HG03045 (cell line): ENCODE data around the gene CASZ1.

Experiments
- ATAC-seq: cut with Tn5 transposase; IDR thresholded peaks from one replicate; pipeline ENCODE4 v1.9.1; 2021; ENCODE audit warnings: mild to moderate bottlenecking, moderate library complexity; ENCODE audit not compliant: unreplicated experiment

Gene CASZ1

DNA sequence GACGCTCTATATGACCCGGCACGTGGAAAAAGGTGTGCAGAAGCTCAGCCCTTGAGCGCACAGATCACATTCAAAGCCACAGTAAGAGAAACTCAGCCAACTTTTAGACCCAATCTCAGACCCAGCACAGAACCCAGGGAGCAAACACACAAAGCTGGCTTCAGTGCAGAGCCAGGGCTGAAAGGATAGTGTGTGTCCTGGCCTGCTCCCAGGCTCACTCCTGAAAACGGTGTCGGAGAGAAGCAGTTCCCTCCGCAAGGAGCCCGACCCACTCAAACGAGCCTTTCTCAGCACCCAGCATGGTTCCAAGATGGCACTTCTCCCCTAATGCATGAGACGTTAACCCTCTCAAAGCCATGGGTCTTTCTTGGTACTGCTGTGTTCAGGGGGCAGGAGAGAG, 39.6 kb downstream of the CASZ1 start:
- ATAC-seq: no peak

GRCh38 chr1:10755970-10756521, 40.4 kb downstream of the CASZ1 start:
- no peak for ATAC-seq

DNA sequence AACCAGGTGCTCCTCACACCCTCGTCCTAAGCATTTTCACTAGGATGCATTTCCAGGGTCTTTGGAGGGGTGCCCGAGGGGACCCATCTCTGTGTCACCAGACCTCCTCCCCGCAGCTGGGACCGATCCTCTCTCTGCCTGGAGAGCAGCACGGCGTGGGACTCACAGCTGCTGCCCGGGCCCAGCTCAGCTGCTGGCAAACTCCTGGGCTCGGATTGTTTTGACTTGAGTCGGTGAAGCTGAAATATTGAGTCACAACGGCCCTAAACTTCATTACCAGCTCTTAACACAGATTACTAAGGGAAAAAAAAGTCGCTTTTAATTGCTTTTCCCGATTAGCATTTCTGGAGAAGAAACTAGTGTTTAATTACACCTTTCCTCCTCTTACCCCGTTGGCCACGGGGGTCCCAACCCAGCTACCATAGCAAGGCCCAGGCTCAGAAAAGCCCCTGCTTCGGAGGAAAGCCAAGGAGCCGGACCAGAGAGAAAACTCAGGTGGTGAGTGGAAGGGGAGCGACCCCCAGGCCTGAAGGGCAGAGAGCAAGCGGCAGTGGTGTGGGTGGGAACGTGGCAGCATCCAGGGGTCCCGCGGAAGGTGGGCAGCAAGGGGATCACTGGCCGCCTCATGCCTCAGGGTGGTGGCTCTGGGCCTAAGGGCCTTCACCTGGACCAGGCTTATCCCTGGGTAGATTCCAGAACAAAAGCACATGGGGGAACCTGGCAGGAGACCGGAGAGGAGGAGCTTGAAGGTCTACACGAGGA, 41.7 kb downstream of the CASZ1 start:
- ATAC-seq: no peak

DNA sequence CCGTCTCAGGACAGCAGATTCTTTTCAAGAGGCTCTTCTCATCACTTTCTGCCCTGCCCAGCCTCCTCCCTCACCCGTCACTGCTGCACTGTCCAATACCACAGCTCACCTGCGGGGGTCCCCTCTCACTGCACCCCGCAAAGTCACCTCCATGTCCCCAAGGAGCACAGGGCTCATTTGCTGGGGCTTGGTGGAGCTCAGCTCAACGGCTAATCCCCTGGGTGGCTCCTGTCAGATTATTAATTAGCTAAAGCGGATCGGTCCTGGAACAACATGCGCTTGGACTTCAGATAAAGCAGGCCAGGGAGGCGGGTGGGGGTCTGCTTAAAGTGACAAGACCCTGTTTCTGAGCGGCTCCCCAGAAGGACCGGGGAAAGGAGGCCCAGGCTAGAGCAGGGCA, 43.1 kb downstream of the CASZ1 start:
- no peak for ATAC-seq

- no peak for ATAC-seq
These were observed 44.8 kb downstream of the CASZ1 start for GRCh38 chr1:10751561-10752085.

DNA sequence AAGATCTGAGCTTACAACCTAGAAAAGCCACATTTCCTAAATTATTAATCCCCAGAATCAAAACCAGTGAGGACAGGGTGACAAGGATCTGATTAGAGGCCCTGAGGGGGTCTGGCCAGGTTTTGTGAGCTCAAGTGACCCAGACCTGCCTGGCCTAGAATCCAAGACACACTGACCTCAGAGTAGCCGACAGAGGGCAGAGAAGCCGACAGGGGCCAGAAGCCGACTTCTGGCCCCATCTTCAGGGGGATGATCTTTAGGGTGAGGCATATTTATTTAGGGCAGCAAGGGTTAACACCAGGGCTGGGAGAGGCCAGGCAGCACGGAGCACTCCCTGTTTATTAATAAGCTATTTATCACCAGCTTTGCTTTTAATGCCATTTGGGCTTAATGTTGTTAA, 45.3 kb downstream of the CASZ1 start:
- no peak for ATAC-seq

GRCh38 chr1:10745886-10746455, 50.5 kb downstream of the CASZ1 start:
- ATAC-seq: no peak

DNA sequence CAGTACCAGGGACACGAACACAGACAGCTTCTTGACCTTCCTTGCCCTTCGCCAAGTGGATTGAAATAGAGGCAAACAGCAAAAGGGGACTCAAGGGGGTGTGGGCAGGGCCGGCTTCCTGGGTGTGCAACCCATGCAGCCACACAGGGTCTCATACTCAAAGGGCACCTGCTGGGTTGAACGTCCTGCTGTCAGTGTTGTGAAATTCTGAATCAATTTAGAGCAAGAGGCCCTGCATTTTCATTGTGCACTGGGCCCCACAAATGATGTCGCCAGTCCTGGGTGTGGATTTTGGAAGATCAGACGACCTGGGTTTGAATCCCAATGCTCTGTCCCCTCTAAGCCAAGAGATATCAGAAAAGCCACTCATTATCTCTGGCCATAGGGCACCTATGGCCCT, 51.1 kb downstream of the CASZ1 start:
- ATAC-seq: no peak

- no peak for ATAC-seq
These were observed 51.7 kb downstream of the CASZ1 start for GRCh38 chr1:10744654-10745238.

GRCh38 chr1:10744029-10744428, 52.4 kb downstream of the CASZ1 start:
- ATAC-seq: no peak

GRCh38 chr1:10741696-10742095, 54.8 kb downstream of the CASZ1 start:
- no peak for ATAC-seq

- no peak for ATAC-seq
These were observed 56.3 kb downstream of the CASZ1 start for GRCh38 chr1:10740123-10740522.

GRCh38 chr1:10739589-10739988, 56.9 kb downstream of the CASZ1 start:
- no peak for ATAC-seq

GRCh38 chr1:10738061-10739058, 58.1 kb downstream of the CASZ1 start:
- no peak for ATAC-seq

- no peak for ATAC-seq
These were observed 58.8 kb downstream of the CASZ1 start for GRCh38 chr1:10737651-10738050.

- ATAC-seq: no peak
These were observed 59.5 kb downstream of the CASZ1 start for GRCh38 chr1:10736634-10737586.

- no peak for ATAC-seq
These were observed 60.7 kb downstream of the CASZ1 start for GRCh38 chr1:10735563-10736305.

GRCh38 chr1:10734962-10735544, 61.4 kb downstream of the CASZ1 start:
- no peak for ATAC-seq
